GM19240 (cell line): ENCODE results near the gene SLC50A1.

Experiments used
- DNase-seq: peaks from one replicate; pipeline ENCODE4 v3.0.0; 2011; ENCODE audit warnings: low spot score; ENCODE audit not compliant: insufficient read length

Gene SLC50A1

GRCh38 chr1:155184351-155184811 is 48.7 kb downstream of the SLC50A1 start:
- no peak for DNase-seq

GRCh38 chr1:155184835-155185782 is 49.5 kb downstream of the SLC50A1 start:
- peak; percentile 89 for DNase-seq

- DNase-seq: no peak
Observed at GRCh38 chr1:155185783-155186066, 50.1 kb downstream of the SLC50A1 start.

DNA sequence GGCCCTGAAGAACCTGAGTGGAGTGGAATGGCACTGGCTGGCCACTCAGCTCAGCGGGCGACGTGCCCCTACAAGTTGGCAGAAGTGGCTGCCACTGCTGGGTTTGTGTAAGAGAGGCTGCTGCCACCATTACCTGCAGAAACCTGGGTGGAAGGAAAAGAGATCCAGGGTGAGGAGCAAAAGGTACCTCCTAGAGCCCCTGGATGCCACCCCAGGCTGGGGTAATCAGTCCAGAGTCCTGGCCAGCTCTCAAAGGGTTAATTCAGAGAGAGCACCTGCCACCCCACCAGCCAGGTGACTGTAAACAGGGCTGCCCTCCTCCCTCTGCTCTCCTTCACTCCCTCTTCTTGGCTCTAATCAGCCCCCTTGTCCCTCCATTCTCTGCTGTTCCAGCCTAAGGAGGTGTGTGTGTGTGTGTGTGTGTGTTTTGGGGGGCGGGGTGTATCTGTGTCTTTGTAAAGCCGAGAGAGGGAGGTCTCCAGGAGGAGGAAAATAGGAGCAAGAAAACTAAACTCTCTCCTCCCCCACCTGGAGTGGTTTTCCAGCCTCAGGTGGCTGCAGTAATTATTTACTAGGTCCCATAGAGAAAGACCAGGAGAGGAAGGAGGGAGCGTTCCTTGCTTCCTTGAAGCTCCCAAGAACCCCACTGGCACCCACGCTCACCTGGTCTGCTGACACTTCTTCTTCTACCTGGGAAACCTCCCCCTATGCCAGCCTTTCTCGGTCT is 50.6 kb downstream of the SLC50A1 start:
- no peak for DNase-seq

DNA sequence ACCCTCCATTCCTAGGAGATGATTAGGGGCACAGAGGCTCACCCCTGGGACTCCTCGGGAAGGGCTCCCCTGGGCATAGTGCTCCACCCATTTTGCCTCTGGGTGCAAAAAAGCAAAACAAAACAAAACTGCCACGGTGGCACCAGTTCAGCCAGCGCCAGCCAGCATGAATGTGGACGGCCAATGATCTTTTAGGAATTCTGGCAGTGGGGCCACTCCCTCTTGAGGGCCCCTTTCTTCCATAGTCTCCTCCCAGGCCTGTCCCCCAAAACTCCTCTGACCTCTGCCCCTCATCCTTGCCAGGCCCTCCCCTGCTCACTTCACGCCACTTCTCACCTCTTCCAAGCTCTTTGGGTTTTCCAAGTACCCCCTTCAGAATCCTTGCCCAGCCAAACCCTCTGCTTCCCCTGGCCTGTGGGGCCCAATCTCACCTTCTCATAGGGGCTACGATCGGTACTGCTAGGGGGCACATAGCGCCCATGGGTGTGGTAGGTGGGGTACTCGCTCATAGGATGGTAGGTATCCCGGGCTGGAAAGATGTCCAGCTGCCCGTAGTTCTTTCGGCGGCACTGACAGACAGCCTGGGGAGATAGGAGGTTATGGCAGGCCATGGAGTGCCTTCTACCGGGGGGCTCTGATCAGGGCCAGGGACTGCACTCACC is 51.3 kb downstream of the SLC50A1 start:
- no peak for DNase-seq

GRCh38 chr1:155187456-155187891 is 51.8 kb downstream of the SLC50A1 start:
- no peak for DNase-seq

DNA sequence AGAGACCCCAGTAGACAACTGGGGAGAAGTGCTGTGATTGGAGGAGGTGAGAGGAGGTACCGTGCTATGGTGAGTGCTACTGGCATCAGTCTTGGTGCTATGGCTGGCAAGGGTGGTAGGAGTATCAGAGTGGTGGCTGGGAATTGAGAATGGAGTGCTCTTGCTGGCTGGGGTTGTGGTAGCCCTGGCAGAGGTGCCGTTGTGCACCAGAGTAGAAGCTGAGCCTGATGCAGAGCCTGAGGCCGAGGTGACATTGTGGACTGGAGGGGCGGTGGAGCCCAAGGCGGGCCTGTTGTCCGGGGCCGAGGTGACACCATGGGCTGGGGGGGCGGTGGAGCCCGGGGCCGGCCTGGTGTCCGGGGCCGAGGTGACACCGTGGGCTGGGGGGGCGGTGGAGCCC is 52.6 kb downstream of the SLC50A1 start:
- no peak for DNase-seq
